ENCODE results near the gene MYO1D.

DNA sequence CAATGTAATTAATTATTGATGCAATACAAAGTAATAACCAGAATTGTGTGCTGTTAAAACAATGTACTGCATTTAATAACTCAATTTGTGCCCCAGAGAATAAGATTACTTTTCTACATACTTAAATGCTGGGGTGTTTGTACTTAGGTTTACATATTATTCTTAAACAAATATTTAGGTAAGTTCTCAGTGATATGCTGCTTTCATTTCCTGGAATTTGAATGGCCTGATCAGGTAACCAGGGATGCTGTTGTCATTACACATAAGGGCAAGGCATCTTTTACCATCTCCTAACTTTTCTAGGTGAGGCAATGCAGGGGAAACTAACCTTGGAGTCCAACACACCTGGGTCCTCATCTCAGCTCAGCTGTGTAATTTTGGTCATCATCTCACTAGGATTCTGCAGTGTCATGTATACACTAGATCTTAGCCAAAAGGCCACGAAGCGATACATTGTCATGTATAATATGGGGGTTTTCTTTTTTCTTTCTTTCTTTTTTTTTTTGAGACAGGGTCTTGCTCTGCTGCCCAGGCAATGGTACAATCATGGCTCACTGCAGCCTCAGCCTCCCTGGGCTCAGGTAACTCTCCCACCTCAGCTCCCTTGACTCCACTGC lies 45.2 kb downstream of the MYO1D start:
- TF ChIP-seq, protein P1, sequence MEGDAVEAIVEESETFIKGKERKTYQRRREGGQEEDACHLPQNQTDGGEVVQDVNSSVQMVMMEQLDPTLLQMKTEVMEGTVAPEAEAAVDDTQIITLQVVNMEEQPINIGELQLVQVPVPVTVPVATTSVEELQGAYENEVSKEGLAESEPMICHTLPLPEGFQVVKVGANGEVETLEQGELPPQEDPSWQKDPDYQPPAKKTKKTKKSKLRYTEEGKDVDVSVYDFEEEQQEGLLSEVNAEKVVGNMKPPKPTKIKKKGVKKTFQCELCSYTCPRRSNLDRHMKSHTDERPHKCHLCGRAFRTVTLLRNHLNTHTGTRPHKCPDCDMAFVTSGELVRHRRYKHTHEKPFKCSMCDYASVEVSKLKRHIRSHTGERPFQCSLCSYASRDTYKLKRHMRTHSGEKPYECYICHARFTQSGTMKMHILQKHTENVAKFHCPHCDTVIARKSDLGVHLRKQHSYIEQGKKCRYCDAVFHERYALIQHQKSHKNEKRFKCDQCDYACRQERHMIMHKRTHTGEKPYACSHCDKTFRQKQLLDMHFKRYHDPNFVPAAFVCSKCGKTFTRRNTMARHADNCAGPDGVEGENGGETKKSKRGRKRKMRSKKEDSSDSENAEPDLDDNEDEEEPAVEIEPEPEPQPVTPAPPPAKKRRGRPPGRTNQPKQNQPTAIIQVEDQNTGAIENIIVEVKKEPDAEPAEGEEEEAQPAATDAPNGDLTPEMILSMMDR (IDR thresholded peaks at IDR 0.05), result no peak
- no peak for TF ChIP-seq POLR2A (IDR thresholded peaks at IDR 0.05)
